GM19455 (cell line): ENCODE measurements around the gene CNN2.
A peak's percentile ranks its signal among the peaks of the same experiment; 100 is the strongest.

ENCODE experiments used
- ATAC-seq: cut with Tn5 transposase; IDR thresholded peaks from one replicate; pipeline ENCODE4 v1.9.1; 2021; ENCODE audit not compliant: unreplicated experiment

CNN2 gene

DNA sequence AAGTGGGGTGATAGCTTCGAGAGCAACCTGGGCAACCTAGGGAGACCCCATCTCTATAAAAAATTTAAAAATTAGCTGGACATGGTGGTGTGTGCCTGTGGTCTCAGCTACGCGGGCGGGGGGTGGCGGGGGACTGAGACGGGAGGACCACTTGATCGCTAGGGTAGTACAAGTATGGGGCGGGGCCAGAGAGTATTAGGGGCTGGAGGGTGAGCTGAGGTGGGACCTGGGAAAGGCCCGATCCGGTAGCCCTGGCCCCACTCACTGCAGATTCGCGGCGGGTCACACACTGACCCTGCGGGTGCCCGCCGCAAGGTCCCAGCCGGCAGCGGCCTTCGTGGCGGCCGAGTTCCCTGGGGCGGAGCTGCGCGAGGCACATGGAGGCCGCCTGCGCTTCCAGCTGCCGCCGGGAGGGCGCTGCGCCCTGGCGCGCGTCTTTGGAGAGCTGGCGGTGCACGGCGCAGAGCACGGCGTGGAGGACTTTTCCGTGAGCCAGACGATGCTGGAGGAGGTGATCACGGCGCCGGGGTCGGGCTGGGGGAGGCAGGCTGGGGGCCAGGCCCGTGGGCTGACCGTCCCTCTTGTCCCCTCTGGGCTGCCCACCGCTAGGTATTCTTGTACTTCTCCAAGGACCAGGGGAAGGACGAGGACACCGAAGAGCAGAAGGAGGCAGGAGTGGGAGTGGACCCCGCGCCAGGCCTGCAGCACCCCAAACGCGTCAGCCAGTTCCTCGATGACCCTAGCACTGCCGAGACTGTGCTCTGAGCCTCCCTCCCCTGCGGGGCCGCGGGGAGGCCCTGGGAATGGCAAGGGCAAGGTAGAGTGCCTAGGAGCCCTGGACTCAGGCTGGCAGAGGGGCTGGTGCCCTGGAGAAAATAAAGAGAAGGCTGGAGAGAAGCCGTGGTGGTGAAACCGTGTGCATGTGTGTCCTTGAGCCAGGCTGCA lies 38.5 kb downstream of the CNN2 start:
- no peak for ATAC-seq

- ATAC-seq, result no peak
Observed at GRCh38 chr19:1065606-1066109, 39.2 kb downstream of the CNN2 start.

DNA sequence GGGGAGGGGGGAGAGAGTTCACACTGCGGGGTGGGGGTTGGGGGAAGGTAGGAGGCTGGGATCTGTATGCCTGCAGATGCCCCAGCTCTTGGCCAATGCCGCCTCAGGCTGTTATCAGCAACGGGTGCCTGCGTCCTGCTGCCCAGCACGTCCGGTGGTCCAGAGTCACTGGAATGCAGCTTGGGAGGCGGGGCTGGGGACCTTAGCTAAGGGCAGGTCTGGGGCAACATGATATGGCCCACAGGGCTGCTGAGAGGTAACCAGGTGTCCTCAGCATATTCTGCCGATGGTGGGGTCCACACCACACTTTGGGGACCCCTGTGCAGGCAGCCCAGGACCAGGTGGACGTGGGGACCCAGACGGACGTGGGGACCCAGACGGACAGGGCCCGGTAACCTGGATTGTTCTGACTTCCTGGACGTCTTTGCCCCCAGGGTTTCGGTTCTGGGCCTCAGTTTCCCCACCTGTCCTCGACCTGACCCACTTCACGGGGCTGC lies 39.9 kb downstream of the CNN2 start:
- no peak for ATAC-seq

DNA sequence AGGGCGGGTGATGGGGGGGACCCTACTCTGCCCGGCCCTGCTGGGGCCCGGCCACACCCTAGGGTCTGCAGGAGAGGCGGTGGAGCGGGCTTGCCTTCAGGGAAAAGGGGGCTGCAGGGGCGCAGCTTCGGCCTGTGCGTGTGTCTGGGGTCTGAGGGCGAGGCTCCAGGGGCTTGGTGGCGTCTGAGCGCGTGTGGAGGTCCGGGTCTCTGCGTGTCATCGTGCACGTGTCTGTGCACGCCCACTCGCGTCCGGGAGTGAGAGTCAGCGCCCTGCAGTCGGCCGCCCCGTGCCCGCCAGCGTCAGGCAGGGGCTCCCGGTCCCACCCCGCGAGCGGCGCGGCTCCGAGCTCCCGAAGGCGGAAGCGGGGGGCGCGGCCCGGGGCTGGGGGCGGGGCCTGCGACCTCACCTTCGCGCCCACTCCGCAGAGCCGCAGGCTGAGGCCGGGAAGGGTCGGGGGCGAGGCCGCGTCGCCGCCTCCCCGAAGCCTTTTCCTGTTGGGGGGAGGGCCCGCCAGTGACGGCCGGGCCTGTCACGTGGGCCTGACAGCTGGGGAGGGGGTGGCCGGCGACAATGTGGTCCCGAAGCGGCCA lies 40.4 kb downstream of the CNN2 start, which contains the start of gene ARHGAP45:
ARHGAP45 (plus strand) TSS at position 420 of the 593 bp plus-strand sequence. CDS start 239 bp downstream, outside the sequence.
- no peak for ATAC-seq

GRCh38 chr19:1067341-1067957 lies 41.0 kb downstream of the CNN2 start:
- no peak for ATAC-seq

- no peak for ATAC-seq
Observed at GRCh38 chr19:1068009-1069001, 41.9 kb downstream of the CNN2 start.

GRCh38 chr19:1069009-1069779 lies 42.8 kb downstream of the CNN2 start:
- no peak for ATAC-seq

DNA sequence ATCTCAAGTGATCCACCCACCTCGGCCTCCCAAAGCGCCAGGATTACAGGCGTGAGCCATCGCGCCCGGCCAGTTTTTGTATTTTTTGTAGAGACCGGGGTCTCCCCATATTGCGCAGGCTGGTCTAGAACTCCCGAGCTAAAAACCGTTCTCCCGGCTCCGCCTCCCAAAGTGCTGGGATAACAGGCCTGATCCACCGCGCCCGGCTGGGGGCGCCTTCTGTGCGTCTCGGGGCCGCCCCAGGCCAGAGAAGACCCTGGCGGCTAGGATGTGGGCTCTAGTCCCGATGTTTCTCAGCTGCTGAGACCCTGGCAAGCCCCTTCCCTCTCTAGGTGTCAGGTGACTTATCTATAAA lies 44.1 kb downstream of the CNN2 start:
- ATAC-seq, result no peak

DNA sequence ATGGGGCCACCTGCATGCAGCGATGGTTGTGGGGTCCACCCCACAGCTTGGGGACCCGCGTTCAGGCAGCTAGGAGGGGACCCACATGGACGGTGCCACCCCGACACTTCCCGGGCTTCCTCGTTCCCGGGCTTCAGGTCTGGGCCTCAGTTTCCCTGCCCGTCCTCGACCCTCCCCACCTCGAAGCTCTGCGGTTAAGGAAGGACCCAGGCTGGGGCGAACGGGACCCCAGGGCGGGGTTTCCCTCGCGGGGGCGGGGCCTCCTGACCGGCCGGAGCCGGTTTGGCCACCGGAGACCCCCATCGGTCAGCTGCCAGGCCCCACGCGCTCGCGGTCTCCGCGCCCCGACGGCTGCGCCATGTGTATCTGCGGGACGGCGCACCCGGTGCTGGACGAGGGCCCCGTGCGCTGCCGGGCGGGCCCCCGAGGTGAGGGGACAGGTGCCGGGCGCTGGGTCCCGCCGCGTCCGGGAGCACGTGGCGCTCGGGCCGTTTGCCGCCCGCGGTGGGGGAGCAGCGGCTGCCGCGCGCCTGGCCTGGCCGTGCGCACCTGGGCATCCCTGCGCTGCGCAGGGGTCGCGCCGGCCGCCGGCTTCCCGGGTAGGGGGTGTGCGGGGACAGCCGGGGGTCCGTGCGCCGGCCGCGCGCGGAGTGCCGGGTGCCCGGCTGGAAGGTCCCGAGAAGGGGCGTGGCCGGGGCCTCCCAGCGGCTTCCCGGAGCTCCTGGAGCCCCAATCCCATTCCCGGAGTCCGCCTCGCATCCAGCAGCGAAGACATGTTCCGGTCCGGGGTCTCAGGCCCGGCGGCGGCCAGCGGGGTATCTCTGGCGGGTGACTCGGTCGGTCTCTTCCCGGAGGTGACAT lies 44.8 kb downstream of the CNN2 start:
- no peak for ATAC-seq

- no peak for ATAC-seq
Observed at GRCh38 chr19:1072371-1073015, 46.1 kb downstream of the CNN2 start.

- no peak for ATAC-seq
Observed at GRCh38 chr19:1073063-1073955, 46.9 kb downstream of the CNN2 start.

- no peak for ATAC-seq
Observed at GRCh38 chr19:1073956-1074517, 47.6 kb downstream of the CNN2 start.

GRCh38 chr19:1074544-1075283 lies 48.3 kb downstream of the CNN2 start:
- no peak for ATAC-seq

DNA sequence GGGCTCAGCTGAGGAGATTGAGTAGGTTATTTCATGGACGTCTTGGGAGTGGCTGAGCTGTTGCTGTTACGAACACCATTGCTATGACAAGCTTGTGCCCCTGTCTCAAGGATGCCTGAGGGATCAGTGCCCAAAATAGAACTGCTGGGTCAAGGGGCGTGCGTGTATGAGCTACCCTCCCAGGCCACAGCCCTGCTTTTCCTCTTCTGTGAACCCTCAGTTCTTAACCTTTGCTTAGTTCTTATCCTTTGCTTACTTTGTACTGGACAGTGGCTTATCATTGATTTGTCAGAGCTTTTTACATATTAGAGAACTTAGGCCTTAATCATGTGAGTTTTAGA lies 49.6 kb downstream of the CNN2 start:
- ATAC-seq, result no peak

- peak; percentile 45 for ATAC-seq
Observed at GRCh38 chr19:1076951-1077350, 50.5 kb downstream of the CNN2 start.

DNA sequence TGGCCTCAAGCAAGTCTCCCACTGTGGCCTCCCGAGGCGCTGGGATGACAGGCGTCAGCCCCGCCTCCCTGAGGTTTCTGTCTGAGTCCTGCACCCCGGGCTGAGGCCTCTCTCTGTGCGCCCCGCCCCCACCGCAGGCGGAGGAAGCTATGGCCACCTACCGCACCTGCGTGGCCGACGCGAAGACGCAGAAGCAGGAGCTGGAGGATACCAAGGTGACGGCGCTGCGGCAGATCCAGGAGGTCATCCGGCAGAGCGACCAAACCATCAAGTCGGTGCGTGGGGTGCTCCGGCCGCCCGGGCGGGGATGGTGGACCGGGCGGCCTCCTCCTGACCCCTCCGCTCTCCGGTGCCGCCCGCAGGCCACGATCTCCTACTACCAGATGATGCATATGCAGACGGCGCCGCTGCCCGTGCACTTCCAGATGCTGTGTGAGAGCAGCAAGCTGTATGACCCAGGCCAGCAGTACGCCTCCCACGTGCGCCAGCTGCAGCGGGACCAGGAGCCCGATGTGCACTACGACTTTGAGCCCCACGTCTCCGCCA lies 53.2 kb downstream of the CNN2 start:
- no peak for ATAC-seq
